H7 (cell line): ENCODE data around the gene CHD5. TPM values are rescaled to one million over a fixed set of nuclear protein-coding genes. Genes with fewer than 3 reads are reported as not detected.

ENCODE experiments used
- DNase-seq: peaks from one replicate; pipeline ENCODE4 v3.0.0; 2012
- H3K27me3 ChIP-seq: 2 replicates; pipeline ENCODE4 v1.6.0; 2011; ENCODE audit warnings: mild to moderate bottlenecking, low read length; ENCODE audit not compliant: control insufficient read depth, insufficient read depth
- H3K36me3 ChIP-seq: replicated peaks from 2 replicates; pipeline ENCODE4 v1.5.1; 2011; ENCODE audit warnings: low read length; ENCODE audit not compliant: control insufficient read depth, insufficient read depth
- H3K4me3 ChIP-seq: 2 replicates; pipeline ENCODE4 v1.5.1; 2011; ENCODE audit warnings: low read depth, mild to moderate bottlenecking, control low read depth, low read length, moderate library complexity; ENCODE audit not compliant: insufficient read depth
- total RNA-seq: library from RNA; depleted of rRNA; stranded (reverse); fragments of >200 nt; shearing (Covaris generic); gene quantifications from 2 replicates; pipeline ENCODE4 v1.2.3, GENCODE V29; 2014

Gene CHD5
- total RNA-seq, 1 experiment from 2014 or later, result 0.83 TPM

DNA sequence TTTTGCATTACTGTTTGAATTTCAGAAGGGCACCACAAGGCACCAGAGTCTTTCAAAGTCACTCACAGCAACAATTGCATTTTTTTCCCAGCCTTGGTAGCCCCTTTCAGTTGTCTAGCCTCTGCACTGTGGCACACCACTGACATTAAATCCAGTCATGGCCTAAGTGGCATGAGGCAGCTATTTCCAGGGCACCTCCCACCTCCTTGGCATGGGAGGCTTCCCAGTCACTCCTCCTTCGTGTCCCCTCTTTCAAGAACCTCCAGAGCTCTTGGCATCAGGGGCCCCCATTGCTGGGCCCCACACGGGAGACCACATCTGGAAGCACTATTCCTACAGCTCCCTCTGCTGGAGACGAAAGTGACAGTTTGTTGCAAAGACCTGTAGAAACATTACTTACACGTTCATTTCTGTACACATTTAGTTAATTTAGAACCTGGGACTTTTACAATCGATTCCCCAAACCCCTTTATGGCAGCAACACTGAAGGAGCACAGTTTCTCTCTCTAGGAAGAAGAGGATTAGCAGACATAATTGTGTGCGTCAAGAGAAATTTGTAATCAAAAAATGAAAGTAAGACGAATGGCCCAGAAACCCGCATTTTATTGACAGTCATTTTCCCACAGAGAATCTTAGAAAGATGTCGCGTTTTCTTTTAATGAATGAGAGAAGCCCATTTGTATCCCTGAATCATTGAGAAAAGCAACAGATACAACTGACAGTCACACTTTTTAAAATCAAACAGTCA is 5.7 kb upstream of the CHD5 start:
- Histone ChIP-seq H3K27me3 (peaks cover 15% of the 10 kb centered on the region), H3K4me3 (no peak overlapping the region), H3K36me3 (peaks cover 20% of the 10 kb centered on the region)
- peak; percentile 66 for DNase-seq

- H3K36me3 ChIP-seq, result peaks cover 15% of the 10 kb centered on the region
- peaks cover 21% of the 10 kb centered on the region for H3K27me3 ChIP-seq
- DNase-seq, result no peak
- no peak overlapping the region for H3K4me3 ChIP-seq
These were observed 5.0 kb upstream of the CHD5 start for GRCh38 chr1:6185151-6185550.

GRCh38 chr1:6184083-6184783 is 4.1 kb upstream of the CHD5 start:
- Histone ChIP-seq H3K4me3 (no peak overlapping the region), H3K27me3 (peaks cover 26% of the 10 kb centered on the region), H3K36me3 (peaks cover 11% of the 10 kb centered on the region)
- DNase-seq, result no peak

- H3K36me3 ChIP-seq, result peaks cover 8% of the 10 kb centered on the region
- DNase-seq, result peak; percentile 62
- no peak overlapping the region for H3K4me3 ChIP-seq
- peaks cover 33% of the 10 kb centered on the region for H3K27me3 ChIP-seq
These were observed 3.4 kb upstream of the CHD5 start for GRCh38 chr1:6183520-6183989.

DNA sequence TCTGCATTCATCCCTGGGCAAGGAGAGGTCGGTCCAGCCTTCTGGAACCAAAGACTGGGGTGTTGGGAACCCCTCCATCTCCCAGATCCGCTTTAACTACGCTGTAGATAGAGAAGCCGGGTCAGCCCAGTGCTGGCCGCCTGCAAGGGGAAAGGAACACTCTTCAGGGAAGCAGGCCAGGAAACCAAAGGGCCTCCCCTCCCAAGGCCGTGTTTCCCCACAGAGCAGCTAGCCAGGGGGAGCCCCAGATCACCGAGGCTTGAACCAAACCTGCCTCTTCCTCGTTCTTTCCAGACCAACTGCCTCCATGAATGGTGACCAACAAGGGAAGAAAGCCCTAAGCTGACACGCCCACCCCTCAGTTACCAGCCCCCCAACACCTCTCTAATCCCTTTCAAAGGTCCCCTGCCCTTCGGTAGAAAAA is 1.2 kb upstream of the CHD5 start:
- H3K27me3 ChIP-seq, result peaks cover 47% of the 10 kb centered on the region
- peaks cover 3% of the 10 kb centered on the region for H3K36me3 ChIP-seq
- DNase-seq, result peak; percentile 71
- H3K4me3 ChIP-seq, result no peak overlapping the region; the same call in 1 of the 2 replicates

DNA sequence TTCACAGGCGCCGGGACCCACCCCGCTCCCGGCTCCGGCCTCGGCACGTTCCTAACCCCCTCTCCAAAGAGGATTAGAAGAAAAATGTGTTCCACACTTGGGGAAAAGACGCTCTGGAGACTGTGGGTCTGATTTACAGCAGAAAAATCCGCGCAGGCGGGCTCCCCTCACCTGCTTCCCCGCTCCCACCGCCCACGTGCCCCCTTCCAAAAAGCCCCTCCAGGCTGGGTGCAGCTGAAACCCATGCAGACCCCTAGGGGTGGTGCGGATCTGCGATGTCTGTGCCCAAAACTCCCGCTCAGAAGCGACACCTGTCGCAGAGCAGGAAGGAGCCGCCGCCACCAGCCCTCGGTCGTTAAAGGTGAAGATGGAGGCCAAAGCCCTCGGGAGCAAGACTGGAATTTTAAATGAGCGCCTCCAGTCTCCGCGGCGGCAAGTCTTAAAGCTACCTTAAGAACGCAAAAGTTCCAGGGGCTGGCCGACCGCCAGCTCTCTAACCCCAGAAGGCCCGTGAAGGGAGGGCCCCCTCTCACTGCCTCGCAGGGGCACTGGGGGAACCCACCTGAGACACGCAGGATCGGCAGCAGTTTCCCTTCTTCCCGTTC is 688 bp upstream of the CHD5 start:
- Histone ChIP-seq H3K27me3 (peaks cover 50% of the 10 kb centered on the region), H3K4me3 (peak overlapping the region; percentile 22), H3K36me3 (peaks cover 3% of the 10 kb centered on the region)
- DNase-seq, result peak; percentile 75

GRCh38 chr1:6179564-6180175 is 451 bp downstream of the CHD5 start:
- Histone ChIP-seq H3K27me3 (peaks cover 50% of the 10 kb centered on the region), H3K36me3 (no peaks in the 10 kb centered on the region; the same call in 1 of the 2 replicates), H3K4me3 (peak overlapping the region; percentile 44)
- DNase-seq, result peak; percentile 84

DNA sequence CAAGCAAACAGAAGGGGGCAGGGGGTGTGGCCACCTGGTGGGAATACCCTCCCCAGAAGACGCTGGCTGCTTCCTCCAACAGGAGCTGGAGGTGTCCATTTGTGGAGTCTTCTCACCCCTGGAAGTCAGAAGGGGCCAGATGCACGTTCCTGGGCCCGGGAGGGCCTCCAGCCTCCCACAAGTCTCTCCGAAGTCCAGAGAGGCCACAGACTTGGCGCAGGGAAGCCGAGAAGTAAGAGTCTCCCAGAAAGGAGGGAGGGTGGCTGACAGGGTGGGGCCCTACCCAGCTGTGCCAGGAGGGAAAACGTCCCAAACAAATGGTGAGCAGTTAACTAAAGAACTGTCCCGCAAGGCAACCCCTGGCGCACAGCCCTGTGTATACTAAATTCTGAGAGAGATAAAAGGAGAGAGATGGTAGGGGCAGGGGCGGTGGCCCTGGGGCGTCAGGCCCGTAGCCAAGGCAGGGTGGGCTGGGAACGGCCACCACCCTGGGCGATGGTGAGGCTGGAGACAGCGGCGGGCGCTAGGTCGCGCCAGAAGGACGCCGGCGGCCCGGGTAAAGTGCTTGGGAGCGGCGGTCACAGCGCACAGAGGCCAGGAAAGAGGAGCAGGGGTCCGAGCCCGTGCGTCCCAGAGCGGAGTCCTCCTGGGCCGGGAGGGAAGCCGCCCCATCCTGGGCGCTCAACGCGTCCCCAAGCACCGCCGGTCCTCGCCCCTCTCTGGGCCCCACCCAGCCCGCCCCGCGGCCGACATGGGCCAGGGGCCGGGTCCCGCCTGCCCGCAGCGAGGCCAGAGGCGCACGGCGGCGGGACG is 1.2 kb downstream of the CHD5 start:
- peak; percentile 87 for DNase-seq
- peaks cover 50% of the 10 kb centered on the region for H3K27me3 ChIP-seq
- H3K4me3 ChIP-seq, result peak overlapping the region; percentile 28
- no peaks in the 10 kb centered on the region for H3K36me3 ChIP-seq

DNA sequence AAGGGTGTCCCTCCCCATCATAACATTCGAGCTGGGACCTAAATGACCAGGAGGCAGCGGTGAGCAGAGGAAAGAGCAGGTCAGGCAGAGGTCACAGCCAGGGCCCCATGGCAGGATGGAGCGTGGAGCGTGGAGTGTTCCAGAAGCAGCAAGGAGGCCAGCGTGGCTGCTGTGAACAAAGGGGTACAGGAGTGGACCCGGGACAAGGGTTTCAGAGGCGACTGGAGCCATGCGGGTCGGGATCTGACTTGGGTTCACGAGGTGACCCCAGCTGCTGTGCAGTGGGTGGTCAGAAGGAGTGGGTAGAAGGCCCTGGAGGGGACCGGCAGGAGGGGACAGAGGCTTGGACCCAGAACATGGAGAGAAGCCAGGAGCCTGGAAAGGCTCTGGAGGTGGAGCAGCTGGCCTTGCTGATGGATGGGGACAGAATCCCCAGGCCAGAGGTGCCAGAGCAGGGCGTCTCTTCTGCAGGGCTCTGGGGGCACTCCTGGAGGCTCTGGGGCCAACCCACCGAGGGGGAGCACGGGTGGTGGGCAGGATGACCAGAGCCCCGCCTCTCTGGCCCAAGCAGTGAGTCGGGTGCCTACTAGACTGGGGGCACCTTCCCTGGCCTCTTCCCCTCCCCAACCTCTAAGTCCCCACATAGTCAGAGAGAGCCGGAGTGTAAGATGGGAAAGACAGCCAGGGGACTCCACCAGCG is 2.3 kb downstream of the CHD5 start:
- peak; percentile 54 for DNase-seq
- H3K36me3 ChIP-seq, result no peaks in the 10 kb centered on the region
- H3K27me3 ChIP-seq, result peaks cover 48% of the 10 kb centered on the region
- H3K4me3 ChIP-seq, result no peak overlapping the region

DNA sequence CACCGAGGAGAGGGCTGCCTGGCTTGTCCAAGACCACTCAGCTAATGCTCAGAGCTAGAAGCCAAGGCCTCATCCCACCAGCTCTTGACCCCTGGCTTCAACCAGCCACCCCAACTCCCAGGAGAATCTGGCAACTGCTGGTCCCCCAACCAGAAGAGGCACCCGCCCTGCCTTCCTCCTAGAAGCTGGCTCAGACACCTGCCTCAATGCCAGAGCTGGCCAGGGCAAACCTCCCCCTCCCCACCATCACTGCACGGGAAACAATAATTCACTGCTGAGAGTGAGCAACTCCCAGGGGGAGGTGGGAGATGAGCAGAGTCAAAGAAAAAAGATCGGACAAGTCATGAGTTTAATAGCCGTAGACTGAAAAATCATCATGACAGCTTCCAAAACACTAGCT is 3.3 kb downstream of the CHD5 start:
- no peaks in the 10 kb centered on the region for H3K36me3 ChIP-seq
- DNase-seq, result peak; percentile 26
- H3K4me3 ChIP-seq, result no peak overlapping the region
- peaks cover 45% of the 10 kb centered on the region for H3K27me3 ChIP-seq

DNA sequence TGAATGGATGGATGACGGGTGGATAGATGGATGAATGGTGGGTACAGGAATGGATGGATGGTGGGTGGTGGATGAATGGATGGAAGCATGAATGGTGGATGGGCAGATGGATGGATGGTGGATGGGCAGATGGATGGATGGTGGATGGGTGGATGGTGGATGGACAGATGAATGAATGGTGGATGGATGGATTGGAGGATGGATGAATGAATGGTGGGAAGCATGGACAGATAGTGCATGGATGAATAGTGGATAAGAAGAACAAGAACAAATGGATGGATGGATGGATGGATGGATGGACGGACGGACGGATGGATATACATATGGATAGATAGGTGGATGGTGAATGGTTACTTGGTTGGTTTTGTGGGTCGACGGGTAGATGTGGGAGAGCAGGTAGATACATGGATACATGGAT is 4.7 kb downstream of the CHD5 start:
- no peak overlapping the region for H3K4me3 ChIP-seq
- no peaks in the 10 kb centered on the region for H3K36me3 ChIP-seq
- peaks cover 32% of the 10 kb centered on the region for H3K27me3 ChIP-seq
- no peak for DNase-seq

DNA sequence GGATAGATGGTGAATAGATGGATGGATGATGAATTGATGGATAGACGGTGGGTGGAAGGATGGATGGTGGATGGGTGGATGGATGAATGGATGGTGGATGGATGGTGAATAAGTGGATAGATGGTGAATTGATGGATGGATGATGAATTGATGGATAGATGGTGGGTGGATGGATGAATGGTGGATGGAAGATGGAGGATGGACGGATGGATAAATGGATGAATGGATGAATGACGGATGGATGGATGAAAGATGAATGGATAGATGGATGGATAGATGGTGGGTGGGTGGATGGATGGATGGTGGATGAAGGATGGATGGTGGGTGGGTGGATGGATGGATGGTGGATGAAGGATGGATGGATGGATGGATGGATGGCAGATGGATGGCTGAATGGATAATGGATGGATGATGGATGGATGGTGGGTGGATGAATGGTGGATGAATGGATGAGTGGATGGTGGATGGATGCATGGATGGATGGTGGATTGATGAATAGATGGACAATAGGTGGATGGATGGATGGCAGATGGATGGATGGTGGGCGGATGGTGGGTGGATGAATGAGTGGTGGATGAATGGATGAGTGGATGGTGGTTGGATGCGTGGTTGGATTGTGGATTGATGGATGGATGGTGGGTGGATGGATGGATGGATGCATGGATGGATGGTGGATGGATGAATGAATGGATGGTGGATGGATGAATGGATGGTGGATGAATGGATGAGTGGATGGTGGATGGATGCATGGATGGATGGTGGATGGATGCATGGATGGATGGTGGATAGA is 5.3 kb downstream of the CHD5 start:
- H3K36me3 ChIP-seq, result no peaks in the 10 kb centered on the region
- peaks cover 28% of the 10 kb centered on the region for H3K27me3 ChIP-seq
- no peak for DNase-seq
- H3K4me3 ChIP-seq, result no peak overlapping the region

DNA sequence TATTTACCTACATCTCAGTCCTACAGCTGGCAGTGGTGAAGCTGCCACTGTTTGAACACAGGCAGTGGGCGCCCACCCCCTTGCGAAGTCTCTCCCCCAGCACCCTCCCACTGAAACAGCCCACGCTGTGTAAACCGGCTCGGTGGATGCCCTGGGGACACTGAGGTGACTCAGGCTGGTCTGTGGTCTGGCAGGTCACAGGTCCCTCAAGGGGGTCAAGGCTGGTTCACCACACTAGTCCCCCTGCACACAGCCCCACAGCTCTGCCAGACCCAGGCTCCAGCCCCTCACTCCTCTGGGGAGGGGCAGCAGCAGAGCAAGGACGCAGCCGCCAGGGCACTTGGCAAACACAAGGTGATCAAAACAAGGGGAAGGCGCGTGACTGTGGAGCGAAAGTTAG is 7.6 kb downstream of the CHD5 start:
- peak; percentile 44 for DNase-seq
- no peaks in the 10 kb centered on the region for H3K36me3 ChIP-seq
- H3K27me3 ChIP-seq, result peaks cover 8% of the 10 kb centered on the region
- H3K4me3 ChIP-seq, result no peak overlapping the region
